CD4-positive, CD25-positive, alpha-beta regulatory T cell (primary cell): ENCODE data around the gene CAD. TPM values are rescaled to one million over a fixed set of nuclear protein-coding genes. Genes with fewer than 3 reads are reported as not detected.
"Not testable (repeated sequence)": the region's sequence is repeated elsewhere in the genome, so short reads cannot be mapped to it uniquely, and the experiment has no call there.

Source experiments
- ATAC-seq, 2 donors: fragments of 150-1000 bp; cut with Tn5 transposase; one replicate each; pipeline ENCODE4 v1.10.0; 2021; ENCODE audit warnings: low read depth in 2 of 2, moderate number of reproducible peaks in 2 of 2, moderate library complexity in 1 of 2
- DNase-seq, 3 donors: peaks; one replicate each; pipeline versions ENCODE4 v3.0.0 to v3.0.0-alpha.2; 2012 to 2022; ENCODE audit warnings: mixed read lengths in 1 of 3
- H3K27ac ChIP-seq: one replicate; pipeline ENCODE4 v1.7.0; 2013; ENCODE audit warnings: mild to moderate bottlenecking, low read length; ENCODE audit not compliant: insufficient read depth, poor library complexity, severe bottlenecking
- H3K27me3 ChIP-seq: one replicate; pipeline ENCODE4 v1.7.0; 2013; ENCODE audit warnings: low read length; ENCODE audit not compliant: control insufficient read depth, insufficient read depth
- H3K36me3 ChIP-seq: one replicate; pipeline ENCODE4 v1.7.0; 2013; ENCODE audit warnings: mild to moderate bottlenecking, low read length, moderate library complexity; ENCODE audit not compliant: control insufficient read depth, insufficient read depth
- H3K4me1 ChIP-seq: 2 replicates; pipeline ENCODE4 v1.7.0; 2013; ENCODE audit warnings: mild to moderate bottlenecking, low read length; ENCODE audit not compliant: insufficient read depth, control insufficient read depth, poor library complexity, severe bottlenecking
- H3K4me3 ChIP-seq: one replicate; pipeline ENCODE4 v1.7.0; 2013; ENCODE audit warnings: low read depth, mild to moderate bottlenecking, low read length, moderate library complexity
- H3K9me3 ChIP-seq, 2 experiments: 1 replicate in 1 of 2; 2 replicates in 1 of 2; pipeline ENCODE4 v1.7.0; 2013; ENCODE audit warnings: low read length in 2 of 2, mild to moderate bottlenecking in 1 of 2, moderate library complexity in 1 of 2; ENCODE audit not compliant: control insufficient read depth in 2 of 2
- H3K27ac Mint-ChIP-seq, 3 donors: one replicate each; pipeline ENCODE4 v1.8.0; 2020 to 2022; ENCODE audit warnings: mild to moderate bottlenecking in 3 of 3, mixed read lengths in 3 of 3, moderate library complexity in 2 of 3
- H3K27me3 Mint-ChIP-seq: one replicate; pipeline ENCODE4 v1.8.0; 2022; ENCODE audit warnings: mild to moderate bottlenecking, mixed read lengths
- H3K36me3 Mint-ChIP-seq: one replicate; pipeline ENCODE4 v1.8.0; 2020; ENCODE audit warnings: mixed read lengths
- H3K4me1 Mint-ChIP-seq, 4 donors: one replicate each; pipeline ENCODE4 v1.8.0; 2020 to 2022; ENCODE audit warnings: mixed read lengths in 4 of 4, mild to moderate bottlenecking in 1 of 4
- H3K4me3 Mint-ChIP-seq, 4 donors: one replicate each; pipeline ENCODE4 v1.8.0; 2020 to 2022; ENCODE audit warnings: mild to moderate bottlenecking in 4 of 4, mixed read lengths in 4 of 4, moderate library complexity in 3 of 4
- H3K9me3 Mint-ChIP-seq, 7 donors: one replicate each; pipeline ENCODE4 v1.8.0; 2020 to 2022; ENCODE audit warnings: mixed read lengths in 7 of 7, mild to moderate bottlenecking in 3 of 7, moderate library complexity in 2 of 7
- polyA plus RNA-seq, 4 donors: library from polyadenylated mRNA; unstranded; fragments of 300-500 nt; fragmentation: Illumina TruSeq; gene quantifications; one replicate each; pipeline ENCODE4 v1.2.3, GENCODE V29; 2021
- total RNA-seq: library from RNA; stranded (reverse); gene quantifications from one replicate; pipeline ENCODE4 v1.2.3, GENCODE V29; 2022

CAD gene
- total and polyA plus RNA-seq, 5 donors from 2014 or later: 12.2 to 27.4 (median 14.1) TPM

DNA sequence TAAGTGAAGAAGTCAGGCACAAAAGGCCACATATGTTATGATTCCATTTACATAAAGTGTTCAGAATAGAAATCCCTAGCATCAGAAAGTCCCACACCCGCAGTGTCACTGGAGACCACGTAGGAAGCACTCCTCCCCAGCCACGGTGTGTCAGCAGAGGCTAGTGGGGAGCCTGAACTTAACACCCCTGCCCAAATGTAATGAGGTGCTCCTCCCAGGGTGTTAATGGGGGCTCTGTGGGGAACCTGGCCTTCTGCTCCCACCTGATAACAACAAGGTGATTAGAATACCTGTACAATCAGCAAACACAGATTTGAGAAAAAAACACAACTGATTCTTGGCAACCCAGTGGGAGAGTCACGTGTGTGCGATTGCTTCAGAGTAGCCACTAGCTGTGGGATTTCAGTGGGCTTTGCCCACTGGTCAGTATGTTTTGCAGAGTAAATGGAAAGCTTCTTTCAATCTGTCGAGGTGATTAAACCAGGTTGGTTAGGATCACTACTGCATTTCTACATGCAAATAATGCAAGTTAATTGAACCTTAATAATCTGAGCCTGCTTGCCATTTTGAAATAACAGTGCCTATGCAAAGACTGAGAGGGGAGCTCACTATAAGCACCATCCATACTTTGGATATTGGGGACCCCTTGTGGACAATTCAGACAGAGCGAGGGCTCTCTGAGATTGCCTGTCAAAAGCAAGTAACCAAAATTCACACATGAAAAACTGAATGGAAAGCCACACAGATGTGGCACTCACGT, 25.9 kb upstream of the CAD start:
- no peaks in the 10 kb centered on the region for H3K9me3 Mint-ChIP-seq
- no peaks in the 10 kb centered on the region for H3K9me3 ChIP-seq
- H3K36me3 Mint-ChIP-seq: no peaks in the 10 kb centered on the region
- H3K36me3 ChIP-seq: no peaks in the 10 kb centered on the region
- H3K27me3 Mint-ChIP-seq: peaks cover 29% of the 10 kb centered on the region
- no peak overlapping the region for H3K4me3 Mint-ChIP-seq
- DNase-seq (peak; percentile 31 to 66 (median 58)), ATAC-seq (peak; percentile 81 to 90)
- no peak overlapping the region for H3K4me3 ChIP-seq
- H3K27ac Mint-ChIP-seq: no peak overlapping the region
- H3K4me1 Mint-ChIP-seq: peaks cover 0 to 3% (median 1%) of the 10 kb centered on the region in 4 donors
- no peak overlapping the region for H3K27ac ChIP-seq
- no peaks in the 10 kb centered on the region for H3K27me3 ChIP-seq
- H3K4me1 ChIP-seq: no peaks in the 10 kb centered on the region

- Histone ChIP-seq H3K9me3 (no peaks in the 10 kb centered on the region), H3K27ac (no peak overlapping the region), H3K27me3 (no peaks in the 10 kb centered on the region), H3K4me3 (no peak overlapping the region), H3K36me3 (peaks cover 4% of the 10 kb centered on the region), H3K4me1 (no peaks in the 10 kb centered on the region)
- H3K27ac Mint-ChIP-seq: no peak overlapping the region
- no peak overlapping the region for H3K4me3 Mint-ChIP-seq
- peaks cover 3% of the 10 kb centered on the region for H3K36me3 Mint-ChIP-seq
- no peaks in the 10 kb centered on the region for H3K9me3 Mint-ChIP-seq
- peaks cover 0 to 3% (median 1%) of the 10 kb centered on the region in 4 donors for H3K4me1 Mint-ChIP-seq
- ATAC-seq (no peak), DNase-seq (no peak)
- H3K27me3 Mint-ChIP-seq: peaks cover 15% of the 10 kb centered on the region
These were observed 22.4 kb upstream of the CAD start for GRCh38 chr2:27194538-27195354.

DNA sequence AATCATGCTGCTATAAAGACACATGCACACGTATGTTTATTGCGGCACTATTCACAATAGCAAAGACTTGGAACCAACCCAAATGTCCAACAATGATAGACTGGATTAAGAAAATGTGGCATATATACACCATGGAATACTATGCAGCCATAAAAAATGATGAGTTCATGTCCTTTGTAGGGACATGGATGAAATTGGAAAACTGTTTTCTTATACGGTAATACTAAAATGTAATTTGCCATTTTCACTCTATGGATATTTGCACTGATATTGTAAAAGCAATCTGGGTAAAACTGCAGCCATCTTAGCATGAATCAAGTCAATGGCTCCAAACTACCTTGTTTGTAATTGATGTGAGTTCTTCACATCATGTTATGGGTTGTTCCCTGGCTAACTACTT, 21.4 kb upstream of the CAD start:
- H3K36me3 ChIP-seq, H3K27me3 ChIP-seq, H3K9me3 ChIP-seq, H3K27ac ChIP-seq, DNase-seq, H3K4me3 Mint-ChIP-seq, H3K4me1 Mint-ChIP-seq, ATAC-seq, H3K27ac Mint-ChIP-seq, H3K4me3 ChIP-seq, H3K4me1 ChIP-seq, H3K9me3 Mint-ChIP-seq, H3K36me3 Mint-ChIP-seq: not testable (repeated sequence)
- peaks cover 15% of the 10 kb centered on the region for H3K27me3 Mint-ChIP-seq

DNA sequence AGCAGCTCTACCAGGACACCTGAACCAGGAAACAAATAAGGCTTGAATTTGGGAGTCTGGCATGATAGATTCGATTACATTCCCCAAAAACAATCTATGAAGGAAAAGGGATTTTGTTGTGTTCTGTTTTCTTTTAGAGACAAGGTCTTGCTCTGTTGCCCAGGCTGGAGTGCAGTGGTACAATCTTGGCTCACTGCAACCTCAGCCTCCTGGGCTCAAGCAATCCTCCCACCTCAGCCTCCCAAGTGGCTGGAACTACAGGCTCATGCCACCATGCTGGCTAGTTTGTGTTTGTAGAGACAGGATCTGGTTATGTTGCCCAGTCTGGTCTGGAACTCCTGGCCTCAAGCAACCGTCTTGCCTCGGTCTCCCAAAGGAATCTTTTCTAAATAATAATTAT, 19.1 kb upstream of the CAD start:
- H3K4me3 Mint-ChIP-seq, DNase-seq, H3K4me1 ChIP-seq, H3K27ac ChIP-seq, H3K4me3 ChIP-seq, H3K27ac Mint-ChIP-seq, H3K4me1 Mint-ChIP-seq, ATAC-seq, H3K27me3 ChIP-seq, H3K27me3 Mint-ChIP-seq, H3K9me3 Mint-ChIP-seq, H3K9me3 ChIP-seq: not testable (repeated sequence)
- peaks cover 12% of the 10 kb centered on the region for H3K36me3 Mint-ChIP-seq
- peaks cover 25% of the 10 kb centered on the region for H3K36me3 ChIP-seq

DNA sequence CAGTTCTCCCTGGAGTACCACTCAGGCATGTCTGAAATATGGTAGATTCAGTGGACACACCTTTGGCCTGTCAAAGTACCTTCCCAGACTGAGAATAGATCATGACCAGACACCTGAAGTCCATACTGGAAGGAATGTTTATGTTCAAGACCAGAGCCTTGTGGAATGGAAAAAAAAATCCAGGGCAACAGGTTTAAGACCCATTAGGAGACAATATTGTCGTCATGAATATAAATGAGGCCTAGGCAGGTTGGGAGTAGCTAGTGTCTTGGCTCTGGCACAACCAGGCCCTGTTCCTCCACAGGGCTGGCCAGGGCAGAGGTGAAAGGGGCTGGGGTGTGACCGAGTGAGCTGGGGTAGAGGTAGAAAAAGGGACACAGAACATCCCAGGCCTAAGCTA, 18.5 kb upstream of the CAD start:
- peaks cover 0 to 1% (median 0%) of the 10 kb centered on the region in 7 donors for H3K9me3 Mint-ChIP-seq
- H3K4me3 Mint-ChIP-seq: no peak overlapping the region
- Histone ChIP-seq H3K36me3 (peaks cover 29% of the 10 kb centered on the region), H3K27me3 (no peaks in the 10 kb centered on the region), H3K4me3 (no peak overlapping the region), H3K9me3 (no peaks in the 10 kb centered on the region), H3K4me1 (no peaks in the 10 kb centered on the region), H3K27ac (no peak overlapping the region)
- DNase-seq: no peak
- H3K36me3 Mint-ChIP-seq: peaks cover 18% of the 10 kb centered on the region
- no peaks in the 10 kb centered on the region for H3K27me3 Mint-ChIP-seq
- H3K4me1 Mint-ChIP-seq: peaks cover 0 to 2% (median 0%) of the 10 kb centered on the region in 4 donors
- peak overlapping the region in 2 of 3 donors; percentile 26 to 64 for H3K27ac Mint-ChIP-seq
- no peak for ATAC-seq

DNA sequence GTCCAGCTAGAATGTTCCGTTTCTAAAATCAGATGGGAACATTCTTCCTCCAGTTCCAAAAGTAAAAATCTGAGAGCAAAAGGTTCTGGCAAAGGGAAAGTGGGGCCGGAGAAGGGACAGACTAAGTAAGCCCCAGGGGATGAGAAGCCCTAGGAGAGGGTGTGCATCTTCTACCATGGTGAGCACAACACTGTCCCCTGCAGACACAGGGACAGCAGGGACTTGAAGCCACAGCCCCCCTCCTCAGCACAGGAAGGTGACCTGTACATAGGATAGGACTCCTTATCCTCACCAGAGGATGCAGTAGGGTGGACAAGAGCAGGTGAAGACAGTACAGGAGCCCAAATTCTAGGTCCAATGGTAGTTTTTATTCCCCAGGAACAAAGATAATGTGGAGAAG, 17.9 kb upstream of the CAD start:
- H3K9me3 Mint-ChIP-seq: peaks cover 0 to 1% (median 0%) of the 10 kb centered on the region in 7 donors
- H3K4me3 ChIP-seq: no peak overlapping the region
- H3K27ac ChIP-seq: no peak overlapping the region
- H3K27me3 ChIP-seq: no peaks in the 10 kb centered on the region
- H3K4me1 ChIP-seq: no peaks in the 10 kb centered on the region
- H3K4me1 Mint-ChIP-seq: peaks cover 0 to 2% (median 0%) of the 10 kb centered on the region in 4 donors
- DNase-seq (no peak), ATAC-seq (no peak)
- H3K36me3 ChIP-seq: peaks cover 35% of the 10 kb centered on the region
- H3K27me3 Mint-ChIP-seq: no peaks in the 10 kb centered on the region
- no peak overlapping the region for H3K27ac Mint-ChIP-seq
- peaks cover 18% of the 10 kb centered on the region for H3K36me3 Mint-ChIP-seq
- H3K4me3 Mint-ChIP-seq: no peak overlapping the region
- H3K9me3 ChIP-seq: no peaks in the 10 kb centered on the region

DNA sequence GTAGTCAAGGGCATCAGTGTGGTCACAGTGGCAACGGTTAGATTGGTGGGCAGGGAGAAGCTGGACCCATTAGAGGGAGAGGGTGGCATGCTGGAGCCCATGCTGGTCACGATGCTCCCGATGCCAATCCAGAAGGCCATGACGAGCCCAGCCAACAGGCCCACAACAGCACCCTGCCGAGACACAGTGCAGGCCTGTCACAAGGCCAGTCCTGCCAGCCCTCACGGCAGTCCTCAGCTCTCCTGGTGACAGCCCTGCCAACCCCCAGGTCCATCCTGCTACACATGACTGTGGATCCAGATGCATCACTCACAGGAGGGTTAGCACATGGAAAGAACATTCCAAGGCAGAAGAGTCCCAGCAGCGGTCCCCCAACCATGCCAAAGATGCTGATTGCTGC, 15.5 kb upstream of the CAD start:
- Mint-ChIP-seq H3K4me1 (peaks cover 0 to 9% (median 4%) of the 10 kb centered on the region in 4 donors), H3K9me3 (peaks cover 0 to 1% (median 0%) of the 10 kb centered on the region in 7 donors), H3K36me3 (peaks cover 33% of the 10 kb centered on the region), H3K4me3 (no peak overlapping the region), H3K27me3 (no peaks in the 10 kb centered on the region), H3K27ac (no peak overlapping the region)
- Histone ChIP-seq H3K27me3 (no peaks in the 10 kb centered on the region), H3K27ac (no peak overlapping the region), H3K9me3 (no peaks in the 10 kb centered on the region), H3K4me1 (no peaks in the 10 kb centered on the region), H3K36me3 (peaks cover 50% of the 10 kb centered on the region), H3K4me3 (no peak overlapping the region)
- ATAC-seq (no peak), DNase-seq (no peak)
